ENCODE data around the gene CST3. TPM values are rescaled to one million over a fixed set of nuclear protein-coding genes. Genes with fewer than 3 reads are reported as not detected.

The CST3 gene
- total and polyA plus RNA-seq, 3 experiments from 2014 or later, result 3.0 to 5.3 (median 4.9) TPM

GRCh38 chr20:23595941-23596340 is 41.8 kb downstream of the CST3 start:
- Histone ChIP-seq H3K27me3 (ENCODE audit: insufficient read depth, low read length, poor library complexity, severe bottlenecking) (no peaks in the 10 kb centered on the region), H3K9me3 (ENCODE audit: low read length) (no peaks in the 10 kb centered on the region), H3K36me3 (ENCODE audit: insufficient read depth, low read length) (no peaks in the 10 kb centered on the region), H3K4me3 (ENCODE audit: low read length) (no peak overlapping the region), H3K4me1 (ENCODE audit: insufficient read depth, low read length) (no peaks in the 10 kb centered on the region), H3K27ac (ENCODE audit: low read depth, low read length) (no peak overlapping the region)
- Mint-ChIP-seq H3K4me3 (no peak overlapping the region), H3K27ac (no peak overlapping the region), H3K4me1 (no peaks in the 10 kb centered on the region), H3K9me3 (no peaks in the 10 kb centered on the region), H3K36me3 (no peaks in the 10 kb centered on the region), H3K27me3 (no peaks in the 10 kb centered on the region)
- ChIA-PET POLR2A (no interaction called here), CTCF (no interaction called here)
- DNase-seq, result no peak

GRCh38 chr20:23588434-23589403 is 49.0 kb downstream of the CST3 start:
- ChIA-PET CTCF (no interaction called here), POLR2A (no interaction called here)
- Histone ChIP-seq H3K27me3 (ENCODE audit: insufficient read depth, low read length, poor library complexity, severe bottlenecking) (no peaks in the 10 kb centered on the region), H3K4me3 (ENCODE audit: low read length) (no peak overlapping the region), H3K9me3 (ENCODE audit: low read length) (no peaks in the 10 kb centered on the region), H3K27ac (ENCODE audit: low read depth, low read length) (no peak overlapping the region), H3K4me1 (ENCODE audit: insufficient read depth, low read length) (no peaks in the 10 kb centered on the region), H3K36me3 (ENCODE audit: insufficient read depth, low read length) (no peaks in the 10 kb centered on the region)
- Mint-ChIP-seq H3K27me3 (peaks cover 7 to 24% of the 10 kb centered on the region in 2 donors), H3K4me1 (peaks cover 0 to 3% (median 0%) of the 10 kb centered on the region in 3 donors), H3K9me3 (peaks cover 0 to 4% (median 0%) of the 10 kb centered on the region in 5 donors), H3K4me3 (peak overlapping the region in 3 of 7 donors; percentile 32 to 79 (median 38)), H3K27ac (peak overlapping the region in 3 of 8 donors; percentile 16 to 59 (median 56)), H3K36me3 (no peaks in the 10 kb centered on the region)
- no peak for DNase-seq

- H3K36me3 ChIP-seq (ENCODE audit: insufficient read depth, low read length), result no peaks in the 10 kb centered on the region
- Mint-ChIP-seq H3K9me3 (peaks cover 0 to 4% (median 0%) of the 10 kb centered on the region in 5 donors), H3K27me3 (peaks cover 8 to 32% of the 10 kb centered on the region in 2 donors), H3K4me3 (no peak overlapping the region), H3K4me1 (peaks cover 0 to 3% (median 0%) of the 10 kb centered on the region in 3 donors), H3K36me3 (no peaks in the 10 kb centered on the region), H3K27ac (no peak overlapping the region)
- no peaks in the 10 kb centered on the region for H3K27me3 ChIP-seq (ENCODE audit: insufficient read depth, low read length, poor library complexity, severe bottlenecking)
- H3K9me3 ChIP-seq (ENCODE audit: low read length), result no peaks in the 10 kb centered on the region
- CTCF ChIA-PET, result no interaction called here
- H3K27ac ChIP-seq (ENCODE audit: low read depth, low read length), result no peak overlapping the region
- POLR2A ChIA-PET, result no interaction called here
- H3K4me1 ChIP-seq (ENCODE audit: insufficient read depth, low read length), result no peaks in the 10 kb centered on the region
- H3K4me3 ChIP-seq (ENCODE audit: low read length), result no peak overlapping the region
- no peak for DNase-seq
These were observed 50.1 kb downstream of the CST3 start for GRCh38 chr20:23587631-23588030.

GRCh38 chr20:23586735-23587525 is 50.8 kb downstream of the CST3 start:
- no peak for DNase-seq
- H3K27me3 Mint-ChIP-seq, result peaks cover 8 to 39% of the 10 kb centered on the region in 2 donors
- H3K4me1 Mint-ChIP-seq, result peaks cover 0 to 3% (median 0%) of the 10 kb centered on the region in 3 donors
- H3K9me3 Mint-ChIP-seq, result peaks cover 0 to 4% (median 0%) of the 10 kb centered on the region in 5 donors
- no peaks in the 10 kb centered on the region for H3K36me3 ChIP-seq (ENCODE audit: insufficient read depth, low read length)
- H3K9me3 ChIP-seq (ENCODE audit: low read length), result no peaks in the 10 kb centered on the region
- H3K4me3 Mint-ChIP-seq, result no peak overlapping the region
- POLR2A ChIA-PET, result no interaction called here
- H3K36me3 Mint-ChIP-seq, result no peaks in the 10 kb centered on the region
- no peak overlapping the region for H3K4me3 ChIP-seq (ENCODE audit: low read length)
- H3K27me3 ChIP-seq (ENCODE audit: insufficient read depth, low read length, poor library complexity, severe bottlenecking), result no peaks in the 10 kb centered on the region
- H3K27ac ChIP-seq (ENCODE audit: low read depth, low read length), result no peak overlapping the region
- no peaks in the 10 kb centered on the region for H3K4me1 ChIP-seq (ENCODE audit: insufficient read depth, low read length)
- CTCF ChIA-PET, result no interaction called here
- H3K27ac Mint-ChIP-seq, result no peak overlapping the region

- Mint-ChIP-seq H3K27me3 (peaks cover 12 to 44% of the 10 kb centered on the region in 2 donors), H3K4me3 (no peak overlapping the region), H3K9me3 (peaks cover 0 to 4% (median 0%) of the 10 kb centered on the region in 5 donors), H3K4me1 (peaks cover 0 to 3% (median 0%) of the 10 kb centered on the region in 3 donors), H3K36me3 (peaks cover 0 to 3% (median 0%) of the 10 kb centered on the region in 3 donors), H3K27ac (no peak overlapping the region)
- no peak for DNase-seq
- Histone ChIP-seq H3K4me3 (ENCODE audit: low read length) (no peak overlapping the region), H3K9me3 (ENCODE audit: low read length) (no peaks in the 10 kb centered on the region), H3K4me1 (ENCODE audit: insufficient read depth, low read length) (no peaks in the 10 kb centered on the region), H3K27me3 (ENCODE audit: insufficient read depth, low read length, poor library complexity, severe bottlenecking) (no peaks in the 10 kb centered on the region), H3K27ac (ENCODE audit: low read depth, low read length) (no peak overlapping the region), H3K36me3 (ENCODE audit: insufficient read depth, low read length) (no peaks in the 10 kb centered on the region)
- POLR2A ChIA-PET, result no interaction called here
- CTCF ChIA-PET, result interaction anchor here (0.7 kb wide), 1 partner anchor 15 kb away, joined by 3 read pairs; no protein-coding TSS in a partner anchor
These were observed 51.7 kb downstream of the CST3 start for GRCh38 chr20:23585808-23586734.

- Mint-ChIP-seq H3K4me3 (no peak overlapping the region), H3K9me3 (peaks cover 0 to 4% (median 2%) of the 10 kb centered on the region in 5 donors), H3K4me1 (peaks cover 0 to 3% (median 0%) of the 10 kb centered on the region in 3 donors), H3K27me3 (peaks cover 12 to 48% of the 10 kb centered on the region in 2 donors), H3K27ac (no peak overlapping the region), H3K36me3 (peaks cover 0 to 4% (median 0%) of the 10 kb centered on the region in 3 donors)
- Histone ChIP-seq H3K4me1 (ENCODE audit: insufficient read depth, low read length) (no peaks in the 10 kb centered on the region), H3K4me3 (ENCODE audit: low read length) (no peak overlapping the region), H3K9me3 (ENCODE audit: low read length) (no peaks in the 10 kb centered on the region), H3K27ac (ENCODE audit: low read depth, low read length) (no peak overlapping the region), H3K27me3 (ENCODE audit: insufficient read depth, low read length, poor library complexity, severe bottlenecking) (no peaks in the 10 kb centered on the region), H3K36me3 (ENCODE audit: insufficient read depth, low read length) (no peaks in the 10 kb centered on the region)
- ChIA-PET CTCF (no interaction called here), POLR2A (no interaction called here)
- DNase-seq, result no peak
These were observed 52.3 kb downstream of the CST3 start for GRCh38 chr20:23585449-23585807.

GRCh38 chr20:23584434-23585199 is 53.1 kb downstream of the CST3 start:
- Mint-ChIP-seq H3K36me3 (peaks cover 0 to 4% (median 0%) of the 10 kb centered on the region in 3 donors), H3K27ac (no peak overlapping the region), H3K4me1 (peaks cover 0 to 3% (median 0%) of the 10 kb centered on the region in 3 donors), H3K9me3 (peaks cover 0 to 6% (median 4%) of the 10 kb centered on the region in 5 donors), H3K4me3 (no peak overlapping the region), H3K27me3 (peaks cover 12 to 53% of the 10 kb centered on the region in 2 donors)
- DNase-seq, result no peak
- Histone ChIP-seq H3K27ac (ENCODE audit: low read depth, low read length) (no peak overlapping the region), H3K4me1 (ENCODE audit: insufficient read depth, low read length) (no peaks in the 10 kb centered on the region), H3K9me3 (ENCODE audit: low read length) (no peaks in the 10 kb centered on the region), H3K36me3 (ENCODE audit: insufficient read depth, low read length) (no peaks in the 10 kb centered on the region), H3K4me3 (ENCODE audit: low read length) (no peak overlapping the region), H3K27me3 (ENCODE audit: insufficient read depth, low read length, poor library complexity, severe bottlenecking) (no peaks in the 10 kb centered on the region)
- POLR2A ChIA-PET, result no interaction called here
- CTCF ChIA-PET, result no interaction called here
